ENCODE data around the gene TBCD. TPM values are rescaled to one million over a fixed set of nuclear protein-coding genes. Genes with fewer than 3 reads are reported as not detected.

TBCD gene
- total RNA-seq, 2 experiments from 2014 or later = 155 to 157 TPM

Other genes starting within 250 kb of the TBCD start
- gene FOXK2, start 232.3 kb upstream of the TBCD start, total RNA-seq = 10 to 100 TPM; 59.6 to 63.2 TPM
- 10 to 100 TPM; 33.5 to 36.4 TPM for gene WDR45B, start 103.6 kb upstream of the TBCD start, total RNA-seq
- 1 to 10 TPM; 1.7 to 2.2 TPM for gene RAB40B, start 53.4 kb upstream of the TBCD start, total RNA-seq
- 10 to 100 TPM; 37.8 to 40.9 TPM for gene FN3KRP, start 35.4 kb upstream of the TBCD start, total RNA-seq
- 1 to 10 TPM; 2.0 to 4.2 TPM for gene FN3K, start 16.4 kb upstream of the TBCD start, total RNA-seq
- gene ZNF750, start 88.0 kb downstream of the TBCD start, total RNA-seq = not detected